LNCAP (cell line): Measurements from ENCODE around the gene SVBP.

Experiments
- TF ChIP-seq, protein P1 (sequence below): fragments of 450-650 bp; IDR thresholded peaks from 2 replicates; pipeline ENCODE4 v1.5.1; 2017; ENCODE audit warnings: mild to moderate bottlenecking

Gene SVBP

DNA sequence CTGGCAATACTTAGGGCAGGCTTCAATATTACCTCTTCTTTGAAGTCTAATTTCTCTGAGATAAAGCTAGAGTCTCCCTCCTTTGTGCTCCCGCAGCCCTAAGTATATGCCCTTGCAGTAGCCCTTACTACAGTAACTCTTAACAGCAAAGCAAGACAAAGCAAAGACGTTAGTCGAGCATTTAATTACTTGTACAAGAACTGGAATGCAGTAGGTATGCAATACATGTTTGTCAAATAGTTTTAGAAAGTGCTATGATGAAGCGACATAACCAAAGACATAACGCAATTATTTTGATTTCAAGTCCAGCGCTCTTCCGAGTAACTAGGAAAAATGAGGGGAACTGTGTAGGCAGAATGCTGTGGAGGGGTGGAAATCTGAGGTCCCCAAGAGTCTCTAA lies 51.9 kb downstream of the SVBP start:
- TF ChIP-seq, protein P1, sequence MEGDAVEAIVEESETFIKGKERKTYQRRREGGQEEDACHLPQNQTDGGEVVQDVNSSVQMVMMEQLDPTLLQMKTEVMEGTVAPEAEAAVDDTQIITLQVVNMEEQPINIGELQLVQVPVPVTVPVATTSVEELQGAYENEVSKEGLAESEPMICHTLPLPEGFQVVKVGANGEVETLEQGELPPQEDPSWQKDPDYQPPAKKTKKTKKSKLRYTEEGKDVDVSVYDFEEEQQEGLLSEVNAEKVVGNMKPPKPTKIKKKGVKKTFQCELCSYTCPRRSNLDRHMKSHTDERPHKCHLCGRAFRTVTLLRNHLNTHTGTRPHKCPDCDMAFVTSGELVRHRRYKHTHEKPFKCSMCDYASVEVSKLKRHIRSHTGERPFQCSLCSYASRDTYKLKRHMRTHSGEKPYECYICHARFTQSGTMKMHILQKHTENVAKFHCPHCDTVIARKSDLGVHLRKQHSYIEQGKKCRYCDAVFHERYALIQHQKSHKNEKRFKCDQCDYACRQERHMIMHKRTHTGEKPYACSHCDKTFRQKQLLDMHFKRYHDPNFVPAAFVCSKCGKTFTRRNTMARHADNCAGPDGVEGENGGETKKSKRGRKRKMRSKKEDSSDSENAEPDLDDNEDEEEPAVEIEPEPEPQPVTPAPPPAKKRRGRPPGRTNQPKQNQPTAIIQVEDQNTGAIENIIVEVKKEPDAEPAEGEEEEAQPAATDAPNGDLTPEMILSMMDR: no peak

DNA sequence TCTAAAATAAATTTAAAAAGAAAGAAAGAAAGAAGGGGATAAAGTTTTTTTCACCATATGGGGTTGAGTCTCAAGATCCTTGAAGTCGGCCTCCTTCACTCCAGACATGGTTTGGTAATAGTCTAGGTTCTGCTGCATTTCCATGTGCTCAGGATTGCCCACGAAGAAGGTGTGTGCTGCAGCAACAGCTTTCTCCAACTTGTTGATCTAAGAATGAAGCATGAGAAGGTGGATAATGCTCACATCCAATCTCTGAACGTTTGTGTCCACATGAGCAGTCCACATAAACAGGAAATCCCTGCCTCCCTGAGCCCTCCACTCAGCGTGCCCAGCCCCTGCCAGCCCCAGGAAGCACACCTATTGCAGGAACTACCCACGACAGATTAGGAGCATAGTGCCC lies 54.9 kb downstream of the SVBP start:
- TF ChIP-seq, protein P1: no peak

DNA sequence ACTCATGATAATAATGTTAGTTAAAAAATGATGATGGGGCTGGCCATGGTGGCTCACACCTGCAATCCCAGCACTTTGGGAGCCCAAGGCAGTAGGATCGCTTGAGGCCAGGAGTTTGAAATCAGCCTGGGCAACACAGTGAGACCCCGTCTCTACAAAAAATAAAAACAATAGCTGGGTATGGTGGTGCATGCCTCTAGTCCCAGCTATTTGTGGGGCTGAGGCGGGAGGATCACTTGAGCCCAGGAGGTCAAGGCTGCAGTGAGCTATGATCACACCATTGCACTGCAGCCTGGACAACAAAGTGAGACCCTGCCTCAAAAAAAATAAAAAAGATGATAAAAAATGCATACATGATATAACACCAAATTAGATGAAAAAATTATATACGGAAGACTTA lies 55.6 kb downstream of the SVBP start:
- TF ChIP-seq, protein P1: no peak

DNA sequence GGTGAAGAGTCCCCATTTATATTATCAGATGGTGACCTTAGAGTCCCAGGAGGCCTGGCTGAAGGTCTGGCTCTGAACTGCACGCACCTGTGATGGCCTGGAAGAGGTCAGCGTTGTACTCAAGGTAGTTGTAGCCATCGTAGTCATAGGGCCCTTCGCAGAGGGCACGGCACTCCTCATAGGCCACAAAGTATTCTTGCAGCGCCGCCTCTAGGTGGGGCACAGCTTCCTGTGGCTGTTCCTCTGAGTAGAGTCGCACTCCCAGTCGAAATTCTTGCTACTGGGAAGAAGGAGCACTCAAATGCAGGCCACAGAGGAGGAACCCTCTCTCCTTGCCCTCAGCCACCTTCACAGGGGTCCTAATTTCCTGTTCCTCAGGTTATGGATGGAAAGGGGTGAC lies 58.1 kb downstream of the SVBP start:
- TF ChIP-seq, protein P1: no peak

DNA sequence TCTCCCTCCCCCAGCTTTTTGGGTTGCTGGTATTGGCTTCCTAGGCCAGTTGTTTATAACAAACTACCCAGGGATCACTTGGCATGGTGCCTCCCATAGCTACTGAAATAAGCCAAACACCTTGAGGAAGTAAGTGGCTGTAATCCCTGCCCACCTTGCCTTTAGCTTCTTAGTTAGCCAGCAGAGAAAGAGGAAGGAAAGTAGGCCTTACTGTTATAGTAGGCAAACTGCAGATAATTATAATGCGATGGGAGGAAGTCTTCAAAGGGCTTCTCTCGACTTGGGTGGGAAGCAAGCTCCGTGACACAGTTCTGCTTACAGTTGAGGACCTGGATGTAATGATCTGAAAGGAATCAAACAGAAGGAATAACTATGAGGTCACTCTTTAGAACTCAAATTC lies 58.6 kb downstream of the SVBP start:
- TF ChIP-seq, protein P1: no peak

DNA sequence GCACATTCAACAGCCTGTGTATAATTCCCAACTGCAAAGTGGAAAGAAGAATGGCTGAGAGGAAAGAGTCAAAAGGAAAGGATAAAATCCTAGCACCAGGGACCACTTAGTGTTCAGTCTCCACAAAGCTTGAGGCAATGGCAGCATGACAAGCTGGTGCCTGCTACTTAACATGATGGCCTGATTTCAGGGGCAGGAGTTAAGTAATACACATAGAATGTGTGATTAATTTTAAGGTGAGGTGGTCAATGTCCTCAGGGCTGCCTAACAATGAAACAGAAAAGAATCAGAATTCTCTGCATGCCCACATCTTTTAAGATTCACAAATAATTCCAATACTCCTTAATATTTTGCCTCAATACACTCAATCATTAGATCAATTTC lies 59.3 kb downstream of the SVBP start:
- TF ChIP-seq, protein P1: no peak
